ENCODE data around the gene OPTC.

Gene OPTC

GRCh38 chr1:203554071-203554470 is 60.1 kb downstream of the OPTC start:
- Mint-ChIP-seq H3K27ac (no peak overlapping the region), H3K4me3 (no peak overlapping the region), H3K4me1 (peaks cover 3% of the 10 kb centered on the region), H3K36me3 (ENCODE audit: low read depth) (no peaks in the 10 kb centered on the region), H3K9me3 (no peaks in the 10 kb centered on the region), H3K27me3 (no peaks in the 10 kb centered on the region)
- ATAC-seq (no peak), DNase-seq (no peak)

- H3K4me1 Mint-ChIP-seq = peaks cover 3% of the 10 kb centered on the region
- no peaks in the 10 kb centered on the region for H3K27me3 Mint-ChIP-seq
- H3K4me3 Mint-ChIP-seq = no peak overlapping the region
- no peak overlapping the region for H3K27ac Mint-ChIP-seq
- ATAC-seq (no peak), DNase-seq (no peak)
- H3K36me3 Mint-ChIP-seq (ENCODE audit: low read depth) = no peaks in the 10 kb centered on the region
- H3K9me3 Mint-ChIP-seq = no peaks in the 10 kb centered on the region
Observed at GRCh38 chr1:203555076-203555475, 61.1 kb downstream of the OPTC start.

- Mint-ChIP-seq H3K9me3 (no peaks in the 10 kb centered on the region), H3K36me3 (ENCODE audit: low read depth) (no peaks in the 10 kb centered on the region), H3K27me3 (no peaks in the 10 kb centered on the region), H3K4me1 (peaks cover 3% of the 10 kb centered on the region), H3K4me3 (no peak overlapping the region), H3K27ac (no peak overlapping the region)
- ATAC-seq (no peak), DNase-seq (no peak)
Observed at GRCh38 chr1:203555511-203556046, 61.6 kb downstream of the OPTC start.

GRCh38 chr1:203556047-203556851 is 62.3 kb downstream of the OPTC start:
- Mint-ChIP-seq H3K27me3 (no peaks in the 10 kb centered on the region), H3K4me3 (no peak overlapping the region), H3K4me1 (peaks cover 3% of the 10 kb centered on the region), H3K27ac (no peak overlapping the region), H3K9me3 (no peaks in the 10 kb centered on the region), H3K36me3 (ENCODE audit: low read depth) (no peaks in the 10 kb centered on the region)
- DNase-seq (no peak), ATAC-seq (peak; percentile 68)

GRCh38 chr1:203557390-203557789 is 63.4 kb downstream of the OPTC start:
- H3K27ac Mint-ChIP-seq = no peak overlapping the region
- DNase-seq (no peak), ATAC-seq (no peak)
- no peaks in the 10 kb centered on the region for H3K27me3 Mint-ChIP-seq
- H3K4me3 Mint-ChIP-seq = no peak overlapping the region
- no peaks in the 10 kb centered on the region for H3K9me3 Mint-ChIP-seq
- no peaks in the 10 kb centered on the region for H3K36me3 Mint-ChIP-seq (ENCODE audit: low read depth)
- H3K4me1 Mint-ChIP-seq = peaks cover 3% of the 10 kb centered on the region

GRCh38 chr1:203558064-203558760 is 64.3 kb downstream of the OPTC start:
- DNase-seq (no peak), ATAC-seq (no peak)

More at GRCh38 chr1:203558064-203558760, 64.3 kb downstream of the OPTC start:
- Mint-ChIP-seq H3K9me3 (no peaks in the 10 kb centered on the region), H3K36me3 (ENCODE audit: low read depth) (no peaks in the 10 kb centered on the region), H3K4me3 (no peak overlapping the region), H3K27ac (no peak overlapping the region), H3K4me1 (peaks cover 3% of the 10 kb centered on the region), H3K27me3 (no peaks in the 10 kb centered on the region)
